Smooth muscle cell (in vitro differentiated cells): Measurements from ENCODE around the gene TRMT13. TPM values are rescaled to one million over a fixed set of nuclear protein-coding genes. Genes with fewer than 3 reads are reported as not detected.

ENCODE experiments used
- DNase-seq: peaks from one replicate; lab custom pipeline; 2025; ENCODE audit not compliant: unreplicated experiment; lab: John Stamatoyannopoulos, UW
- H2AFZ ChIP-seq: fragments of 200-600 bp; sonication (generic); 2 replicates; pipeline ENCODE4 v1.6.0; 2016; ENCODE audit warnings: antibody characterized with exemption, low read depth, mild to moderate bottlenecking
- H3F3A ChIP-seq: fragments of 200-600 bp; sonication (generic); 2 replicates; pipeline ENCODE4 v1.6.0; 2017; ENCODE audit warnings: antibody characterized with exemption, low read depth
- H3K27ac ChIP-seq: fragments of 200-600 bp; sonication (generic); 2 replicates; pipeline ENCODE4 v1.5.1; 2016; ENCODE audit warnings: low read depth, mild to moderate bottlenecking
- H3K27me3 ChIP-seq: fragments of 200-600 bp; sonication (generic); 2 replicates; pipeline ENCODE4 v1.6.1; 2016; ENCODE audit warnings: low read depth, mild to moderate bottlenecking
- H3K36me3 ChIP-seq: fragments of 200-600 bp; sonication (generic); 2 replicates; pipeline ENCODE4 v1.5.1; 2016; ENCODE audit warnings: low read depth
- H3K4me1 ChIP-seq: fragments of 200-600 bp; sonication (generic); 2 replicates; pipeline ENCODE4 v1.5.1; 2016; ENCODE audit warnings: low read depth
- H3K4me2 ChIP-seq: fragments of 200-600 bp; sonication (generic); 2 replicates; pipeline ENCODE4 v1.6.0; 2016; ENCODE audit warnings: mild to moderate bottlenecking
- H3K4me3 ChIP-seq: fragments of 200-600 bp; sonication (generic); 2 replicates; pipeline ENCODE4 v1.5.1; 2016; ENCODE audit warnings: mild to moderate bottlenecking
- H3K79me2 ChIP-seq: fragments of 200-600 bp; sonication (generic); 2 replicates; pipeline ENCODE4 v1.6.0; 2016; ENCODE audit warnings: low read depth, mild to moderate bottlenecking
- H3K9ac ChIP-seq: fragments of 200-600 bp; sonication (generic); 2 replicates; pipeline ENCODE4 v1.6.0; 2016; ENCODE audit warnings: low read depth
- H3K9me3 ChIP-seq: fragments of 200-600 bp; sonication (generic); replicated peaks from 2 replicates; pipeline ENCODE4 v1.5.1; 2016; ENCODE audit warnings: low read depth
- H4K20me1 ChIP-seq: fragments of 200-600 bp; sonication (generic); 2 replicates; pipeline ENCODE4 v1.6.0; 2016; ENCODE audit warnings: low read depth
- WGBS: methylation state at CpG from one replicate; pipeline ENCODE4 v1.1.7; 2016; ENCODE audit warnings: low lambda C conversion rate; 5-methylcytosine and 5-hydroxymethylcytosine counted together
- polyA plus RNA-seq: library from polyadenylated mRNA; unstranded; fragments of >200 nt; fragmentation: Nextera tagmentation; extraction: Ambion mirVana; gene quantifications from 2 replicates; pipeline ENCODE4 v1.2.1, GENCODE V29; 2016
- total RNA-seq: library from RNA; depleted of rRNA; stranded (reverse); fragments of >200 nt; gene quantifications from 2 replicates; pipeline ENCODE4 v1.2.3, GENCODE V29; 2014
- TF ChIP-seq, protein P1 (sequence below): fragments of 200-600 bp; sonication (generic); IDR thresholded peaks from 2 replicates; pipeline ENCODE4 v1.5.1; 2017; ENCODE audit warnings: borderline replicate concordance, mild to moderate bottlenecking, antibody characterized with exemption; ENCODE audit not compliant: insufficient read depth, poor library complexity, severe bottlenecking

Gene TRMT13
- total and polyA plus RNA-seq, 2 experiments from 2014 or later = 6.2 to 15.7 TPM

DNA sequence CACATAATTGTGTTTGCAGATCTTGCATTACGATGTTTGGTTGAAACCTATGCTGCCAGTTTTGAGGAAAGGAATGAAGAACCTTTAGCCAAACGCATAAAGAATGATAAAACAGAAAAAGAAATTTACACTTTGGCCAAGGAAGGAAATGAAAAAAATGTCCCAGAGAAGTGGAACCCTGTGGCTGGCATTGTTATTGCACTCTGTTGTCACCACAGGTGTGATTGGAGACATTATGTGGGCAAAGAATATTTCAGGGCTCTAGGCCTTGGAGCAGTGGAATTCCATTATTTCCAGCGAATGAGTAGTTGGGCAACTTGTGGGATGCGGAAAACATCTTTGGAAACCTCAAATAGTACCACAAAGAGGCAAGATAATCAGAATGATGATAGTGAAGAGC, 14.9 kb downstream of the TRMT13 start:
- no peak overlapping the region for H2AFZ ChIP-seq
- H3K9ac ChIP-seq = no peak overlapping the region
- 90% methylated on average over 4 of the region's 4 CpGs for WGBS
- H3K27ac ChIP-seq = no peak overlapping the region
- no peaks in the 10 kb centered on the region for H4K20me1 ChIP-seq
- no peak overlapping the region for H3K4me3 ChIP-seq
- no peaks in the 10 kb centered on the region for H3K79me2 ChIP-seq
- peaks cover 21% of the 10 kb centered on the region for H3K36me3 ChIP-seq
- H3K9me3 ChIP-seq = no peaks in the 10 kb centered on the region
- no peak overlapping the region for H3K4me2 ChIP-seq
- H3K27me3 ChIP-seq = no peaks in the 10 kb centered on the region
- TF ChIP-seq, protein P1, sequence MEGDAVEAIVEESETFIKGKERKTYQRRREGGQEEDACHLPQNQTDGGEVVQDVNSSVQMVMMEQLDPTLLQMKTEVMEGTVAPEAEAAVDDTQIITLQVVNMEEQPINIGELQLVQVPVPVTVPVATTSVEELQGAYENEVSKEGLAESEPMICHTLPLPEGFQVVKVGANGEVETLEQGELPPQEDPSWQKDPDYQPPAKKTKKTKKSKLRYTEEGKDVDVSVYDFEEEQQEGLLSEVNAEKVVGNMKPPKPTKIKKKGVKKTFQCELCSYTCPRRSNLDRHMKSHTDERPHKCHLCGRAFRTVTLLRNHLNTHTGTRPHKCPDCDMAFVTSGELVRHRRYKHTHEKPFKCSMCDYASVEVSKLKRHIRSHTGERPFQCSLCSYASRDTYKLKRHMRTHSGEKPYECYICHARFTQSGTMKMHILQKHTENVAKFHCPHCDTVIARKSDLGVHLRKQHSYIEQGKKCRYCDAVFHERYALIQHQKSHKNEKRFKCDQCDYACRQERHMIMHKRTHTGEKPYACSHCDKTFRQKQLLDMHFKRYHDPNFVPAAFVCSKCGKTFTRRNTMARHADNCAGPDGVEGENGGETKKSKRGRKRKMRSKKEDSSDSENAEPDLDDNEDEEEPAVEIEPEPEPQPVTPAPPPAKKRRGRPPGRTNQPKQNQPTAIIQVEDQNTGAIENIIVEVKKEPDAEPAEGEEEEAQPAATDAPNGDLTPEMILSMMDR = no peak
- DNase-seq = no peak
- H3K4me1 ChIP-seq = no peaks in the 10 kb centered on the region
- H3F3A ChIP-seq = no peaks in the 10 kb centered on the region

DNA sequence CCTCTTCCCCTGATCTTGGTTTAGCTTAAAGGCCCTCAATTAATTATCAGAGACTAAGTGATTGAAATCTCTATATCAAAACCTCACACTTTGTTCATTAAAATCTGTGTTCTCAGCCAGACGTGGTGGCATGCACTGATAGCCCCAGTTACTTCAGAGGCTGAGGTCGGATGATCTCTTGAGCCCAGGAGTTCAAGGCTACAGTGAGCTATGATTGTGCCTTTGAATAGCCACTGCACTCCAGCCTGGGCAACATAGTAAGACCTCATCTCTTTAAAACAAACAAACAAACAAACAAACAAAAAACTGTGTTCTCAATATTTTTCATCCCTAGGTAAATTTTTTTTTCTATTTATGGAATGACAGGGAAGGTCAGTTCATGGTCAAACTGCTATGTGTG, 18.7 kb downstream of the TRMT13 start:
- Histone ChIP-seq H3K4me1 (no peaks in the 10 kb centered on the region), H3K79me2 (no peaks in the 10 kb centered on the region), H3K27me3 (no peaks in the 10 kb centered on the region), H3K4me3 (no peak overlapping the region), H2AFZ (no peak overlapping the region), H3K4me2 (no peak overlapping the region), H4K20me1 (no peaks in the 10 kb centered on the region), H3K9me3 (no peaks in the 10 kb centered on the region), H3F3A (no peaks in the 10 kb centered on the region), H3K27ac (no peak overlapping the region), H3K9ac (no peak overlapping the region), H3K36me3 (no peaks in the 10 kb centered on the region)
- 78% methylated on average over 2 of the region's 2 CpGs for WGBS
- TF ChIP-seq, protein P1 = no peak
- no peak for DNase-seq

DNA sequence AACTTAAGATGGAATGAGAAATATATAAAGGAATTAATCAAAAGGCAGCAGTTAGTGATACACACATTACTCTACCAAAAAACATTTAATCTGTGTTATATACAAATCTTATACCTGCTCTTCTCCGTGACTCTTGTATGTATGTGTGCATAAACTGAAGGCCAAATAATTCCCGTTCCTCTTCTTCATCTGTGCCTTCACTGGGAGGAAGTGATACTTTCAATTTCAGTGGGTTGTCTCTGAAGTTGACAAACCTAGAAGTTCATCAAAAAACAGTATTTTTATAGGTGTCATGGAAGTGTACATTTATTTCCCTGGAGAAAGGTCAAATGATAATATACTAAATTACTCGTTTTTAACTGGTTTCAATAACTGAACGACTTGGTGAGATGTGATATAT, 19.3 kb downstream of the TRMT13 start:
- Histone ChIP-seq H3K9me3 (no peaks in the 10 kb centered on the region), H3K27me3 (no peaks in the 10 kb centered on the region), H3K4me1 (no peaks in the 10 kb centered on the region), H3F3A (no peaks in the 10 kb centered on the region), H3K27ac (no peak overlapping the region), H3K4me3 (no peak overlapping the region), H3K4me2 (no peak overlapping the region), H3K9ac (no peak overlapping the region), H3K79me2 (no peaks in the 10 kb centered on the region), H4K20me1 (no peaks in the 10 kb centered on the region), H2AFZ (no peak overlapping the region), H3K36me3 (no peaks in the 10 kb centered on the region)
- no peak for DNase-seq
- TF ChIP-seq, protein P1 = no peak
- 93% methylated on average over 4 of the region's 4 CpGs for WGBS

DNA sequence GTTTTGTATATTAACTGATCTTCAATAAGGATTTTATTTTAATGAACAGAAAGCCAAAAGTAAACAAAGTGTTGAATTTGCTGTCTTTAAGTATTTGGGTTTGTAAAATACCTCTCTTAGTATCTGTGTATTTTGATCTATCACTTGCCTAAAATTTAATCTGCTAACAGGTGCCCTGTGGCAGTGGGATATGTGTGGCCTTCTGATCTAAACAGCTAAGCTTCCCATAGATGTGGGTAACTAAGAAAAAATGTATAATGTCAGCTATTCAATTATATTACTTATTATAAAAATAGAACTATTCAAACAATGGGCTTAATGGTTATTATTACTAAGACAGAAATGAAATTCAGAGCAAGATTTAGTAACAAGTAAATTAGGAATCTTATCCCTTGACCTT, 29.9 kb downstream of the TRMT13 start:
- Histone ChIP-seq H3K36me3 (no peaks in the 10 kb centered on the region), H3K4me1 (peaks cover 4% of the 10 kb centered on the region), H3K4me2 (no peak overlapping the region), H4K20me1 (no peaks in the 10 kb centered on the region), H2AFZ (no peak overlapping the region), H3K27me3 (no peaks in the 10 kb centered on the region), H3F3A (no peaks in the 10 kb centered on the region), H3K79me2 (no peaks in the 10 kb centered on the region), H3K9ac (no peak overlapping the region), H3K4me3 (no peak overlapping the region), H3K27ac (no peak overlapping the region), H3K9me3 (no peaks in the 10 kb centered on the region)
- DNase-seq = no peak
- TF ChIP-seq, protein P1 = no peak
